Gastroesophageal sphincter (tissue), 3 donors: ENCODE data around the gene CORIN.

Source experiments
- CTCF ChIP-seq, 4 experiments: fragments of 200-600 bp in 2 of 4; fragments of 450-650 bp in 2 of 4; sonication (generic) in 1 of 4; IDR thresholded peaks; one replicate each; pipeline ENCODE4 v1.5.1; 2017 to 2019; ENCODE audit warnings: antibody characterized with exemption in 4 of 4, mild to moderate bottlenecking in 2 of 4, moderate library complexity in 2 of 4
- POLR2A ChIP-seq, 2 donors: fragments of 450-650 bp; IDR thresholded peaks; one replicate each; pipeline ENCODE4 v1.6.1; 2017; ENCODE audit warnings: antibody characterized with exemption in 2 of 2, mild to moderate bottlenecking in 2 of 2, moderate library complexity in 1 of 2
- POLR2AphosphoS5 ChIP-seq: sonication (generic); formaldehyde crosslinking; IDR thresholded peaks from one replicate; pipeline ENCODE4 v1.6.1; 2017; ENCODE audit warnings: antibody characterized with exemption

GRCh38 chr4:47714269-47714668 is 123.6 kb downstream of the CORIN start:
- TF ChIP-seq POLR2AphosphoS5 = no peak
- TF ChIP-seq POLR2A (IDR thresholded peaks at IDR 0.05) = no peak
- TF ChIP-seq CTCF (IDR thresholded peaks at IDR 0.05) = no peak
